ENCODE data around the gene FBXO30. TPM values are rescaled to one million over a fixed set of nuclear protein-coding genes. Genes with fewer than 3 reads are reported as not detected.

FBXO30 gene, protein sequence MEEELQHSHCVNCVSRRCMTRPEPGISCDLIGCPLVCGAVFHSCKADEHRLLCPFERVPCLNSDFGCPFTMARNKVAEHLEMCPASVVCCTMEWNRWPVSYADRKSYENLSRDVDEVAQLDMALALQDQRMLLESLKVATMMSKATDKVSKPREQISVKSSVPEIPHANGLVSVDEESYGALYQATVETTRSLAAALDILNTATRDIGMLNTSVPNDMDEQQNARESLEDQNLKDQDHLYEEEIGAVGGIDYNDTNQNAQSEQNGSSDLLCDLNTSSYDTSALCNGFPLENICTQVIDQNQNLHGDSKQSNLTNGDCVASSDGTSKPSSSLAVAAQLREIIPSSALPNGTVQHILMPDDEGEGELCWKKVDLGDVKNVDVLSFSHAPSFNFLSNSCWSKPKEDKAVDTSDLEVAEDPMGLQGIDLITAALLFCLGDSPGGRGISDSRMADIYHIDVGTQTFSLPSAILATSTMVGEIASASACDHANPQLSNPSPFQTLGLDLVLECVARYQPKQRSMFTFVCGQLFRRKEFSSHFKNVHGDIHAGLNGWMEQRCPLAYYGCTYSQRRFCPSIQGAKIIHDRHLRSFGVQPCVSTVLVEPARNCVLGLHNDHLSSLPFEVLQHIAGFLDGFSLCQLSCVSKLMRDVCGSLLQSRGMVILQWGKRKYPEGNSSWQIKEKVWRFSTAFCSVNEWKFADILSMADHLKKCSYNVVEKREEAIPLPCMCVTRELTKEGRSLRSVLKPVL
- total RNA-seq, result 1 to 10 TPM; 3.1 to 3.4 TPM

DNA sequence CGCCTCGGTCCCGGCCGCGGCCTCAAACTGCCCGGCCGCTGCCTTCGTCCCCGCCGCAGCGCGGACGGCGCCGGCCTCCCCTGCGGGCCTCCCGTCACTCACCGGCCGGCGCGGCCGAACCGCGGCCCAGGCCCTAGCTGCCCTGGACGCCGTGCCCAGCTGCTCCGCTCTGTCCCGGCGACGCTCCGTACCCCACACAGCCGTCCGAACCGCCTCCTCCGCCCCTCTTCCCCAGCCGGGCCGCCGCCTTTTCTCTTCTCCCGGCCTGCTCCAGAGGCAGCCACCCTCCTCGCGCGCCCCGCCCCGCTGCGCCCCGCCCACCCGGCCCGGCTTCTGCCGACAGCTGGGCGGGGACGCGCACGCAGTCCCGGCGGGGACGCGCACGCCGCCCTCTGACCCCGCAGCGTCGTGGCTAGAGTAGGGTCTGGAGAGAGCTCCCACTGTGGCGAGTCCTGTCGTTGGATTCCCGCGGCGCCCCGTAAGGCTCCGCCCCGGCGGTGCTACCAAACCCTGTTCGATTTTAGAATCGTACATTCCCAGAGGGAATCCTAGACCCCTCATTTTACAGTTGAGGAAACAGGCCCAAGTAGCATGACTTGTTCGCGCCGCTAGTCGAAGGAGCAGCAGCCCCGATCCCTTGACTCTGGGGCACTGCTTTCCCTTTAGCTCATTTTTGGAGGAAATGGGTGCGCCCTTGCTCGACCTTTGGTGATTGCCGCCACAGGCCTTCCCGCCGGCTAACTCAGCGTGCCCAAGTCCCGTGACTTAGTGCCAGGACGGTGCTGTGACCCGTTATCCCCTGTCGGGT lies at the start of gene FBXO30:
Gene FBXO30 (minus strand): TSS at position 295 of the 808 bp plus-strand sequence. CDS start 8,390 bp downstream, outside the sequence.
- Mint-ChIP-seq H3K9me3 (no peaks in the 10 kb centered on the region), H3K4me1 (ENCODE audit: low read depth) (peaks cover 47% of the 10 kb centered on the region), H3K27me3 (no peaks in the 10 kb centered on the region), H3K27ac (peak within 1 kb of the TSS; percentile 94), H3K36me3 (ENCODE audit: low read depth) (peaks cover 5% of the 10 kb centered on the region), H3K4me3 (peak within 1 kb of the TSS; percentile 84)
- ChIA-PET CTCF (interaction anchor here (1.0 to 2.4 kb wide), 3 partner anchors 79 to 115 kb away, joined by 3 to 6 read pairs (median 5); partner anchors contain the start of gene EPM2A), POLR2A (interaction anchor here (0.7 to 2.9 kb wide), 6 partner anchors 9 to 454 kb away, joined by 3 to 20 read pairs (median 3); partner anchors contain the start of gene EPM2A)
- peak; percentile 85 for DNase-seq
- ATAC-seq, result peak; percentile 81
- TF ChIP-seq, protein P1, sequence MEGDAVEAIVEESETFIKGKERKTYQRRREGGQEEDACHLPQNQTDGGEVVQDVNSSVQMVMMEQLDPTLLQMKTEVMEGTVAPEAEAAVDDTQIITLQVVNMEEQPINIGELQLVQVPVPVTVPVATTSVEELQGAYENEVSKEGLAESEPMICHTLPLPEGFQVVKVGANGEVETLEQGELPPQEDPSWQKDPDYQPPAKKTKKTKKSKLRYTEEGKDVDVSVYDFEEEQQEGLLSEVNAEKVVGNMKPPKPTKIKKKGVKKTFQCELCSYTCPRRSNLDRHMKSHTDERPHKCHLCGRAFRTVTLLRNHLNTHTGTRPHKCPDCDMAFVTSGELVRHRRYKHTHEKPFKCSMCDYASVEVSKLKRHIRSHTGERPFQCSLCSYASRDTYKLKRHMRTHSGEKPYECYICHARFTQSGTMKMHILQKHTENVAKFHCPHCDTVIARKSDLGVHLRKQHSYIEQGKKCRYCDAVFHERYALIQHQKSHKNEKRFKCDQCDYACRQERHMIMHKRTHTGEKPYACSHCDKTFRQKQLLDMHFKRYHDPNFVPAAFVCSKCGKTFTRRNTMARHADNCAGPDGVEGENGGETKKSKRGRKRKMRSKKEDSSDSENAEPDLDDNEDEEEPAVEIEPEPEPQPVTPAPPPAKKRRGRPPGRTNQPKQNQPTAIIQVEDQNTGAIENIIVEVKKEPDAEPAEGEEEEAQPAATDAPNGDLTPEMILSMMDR (IDR thresholded peaks at IDR 0.05), result no peak
- intact Hi-C loops (cut with micrococcal nuclease), result no loop called here

DNA sequence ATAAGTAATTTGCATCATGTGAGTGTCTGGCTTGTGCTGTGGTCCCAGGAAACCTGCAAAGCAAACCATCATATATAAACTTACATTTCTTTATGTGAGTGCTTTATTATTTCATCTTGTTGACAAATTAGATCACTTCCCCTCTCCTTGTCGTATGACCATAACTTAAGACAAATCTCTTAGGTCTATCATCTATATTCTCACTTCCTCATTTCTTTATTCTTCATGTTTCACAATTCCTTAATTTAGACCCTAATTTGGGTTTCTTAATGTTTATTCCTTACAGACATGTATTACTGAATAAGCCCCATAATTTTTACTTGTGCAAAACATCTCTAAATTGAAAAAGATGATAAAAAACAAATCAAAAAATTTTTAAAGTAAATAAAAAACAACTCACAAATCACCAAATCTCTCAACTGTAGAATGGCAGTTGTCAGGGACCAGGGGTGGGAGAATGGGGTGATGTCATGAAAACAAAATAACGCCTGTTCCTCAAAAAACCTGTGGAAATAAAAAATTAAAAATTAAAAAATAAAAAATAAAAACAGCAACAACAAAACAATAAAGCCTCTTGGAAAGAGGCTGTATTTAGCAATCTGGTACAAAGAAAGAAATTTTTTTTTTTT lies 49.5 kb upstream of the FBXO30 start:
- no peak for ATAC-seq
- TF ChIP-seq, protein P1 (IDR thresholded peaks at IDR 0.05), result no peak
- H3K4me3 Mint-ChIP-seq, result no peak overlapping the region
- peaks cover 3% of the 10 kb centered on the region for H3K9me3 Mint-ChIP-seq
- ChIA-PET CTCF (interaction anchor here (1.2 kb wide), 1 partner anchor 27 kb away, joined by 3 read pairs; no protein-coding TSS in a partner anchor), POLR2A (no interaction called here)
- peaks cover 15% of the 10 kb centered on the region for H3K36me3 Mint-ChIP-seq (ENCODE audit: low read depth)
- intact Hi-C loops (cut with micrococcal nuclease), result no loop called here
- H3K27ac Mint-ChIP-seq, result no peak overlapping the region
- H3K27me3 Mint-ChIP-seq, result no peaks in the 10 kb centered on the region
- peaks cover 27% of the 10 kb centered on the region for H3K4me1 Mint-ChIP-seq (ENCODE audit: low read depth)
- no peak for DNase-seq

GRCh38 chr6:145863366-145863765 lies 48.8 kb upstream of the FBXO30 start:
- CTCF ChIA-PET, result no interaction called here
- H3K27me3 Mint-ChIP-seq, result no peaks in the 10 kb centered on the region
- H3K9me3 Mint-ChIP-seq, result peaks cover 3% of the 10 kb centered on the region
- TF ChIP-seq, protein P1 (IDR thresholded peaks at IDR 0.05), result no peak
- POLR2A ChIA-PET, result no interaction called here
- DNase-seq (no peak), ATAC-seq (no peak)
- H3K27ac Mint-ChIP-seq, result no peak overlapping the region
- peaks cover 27% of the 10 kb centered on the region for H3K4me1 Mint-ChIP-seq (ENCODE audit: low read depth)
- intact Hi-C loops (cut with micrococcal nuclease), result no loop called here
- H3K4me3 Mint-ChIP-seq, result no peak overlapping the region
- H3K36me3 Mint-ChIP-seq (ENCODE audit: low read depth), result peaks cover 19% of the 10 kb centered on the region

- no peak overlapping the region for H3K4me3 Mint-ChIP-seq
- H3K27ac Mint-ChIP-seq, result no peak overlapping the region
- no peak for ATAC-seq
- intact Hi-C loops (cut with micrococcal nuclease), result no loop called here
- peaks cover 20% of the 10 kb centered on the region for H3K36me3 Mint-ChIP-seq (ENCODE audit: low read depth)
- POLR2A ChIA-PET, result no interaction called here
- no peak for DNase-seq
- CTCF ChIA-PET, result no interaction called here
- peaks cover 9% of the 10 kb centered on the region for H3K4me1 Mint-ChIP-seq (ENCODE audit: low read depth)
- H3K27me3 Mint-ChIP-seq, result no peaks in the 10 kb centered on the region
- H3K9me3 Mint-ChIP-seq, result peaks cover 3% of the 10 kb centered on the region
- TF ChIP-seq, protein P1 (IDR thresholded peaks at IDR 0.05), result no peak
Observed at GRCh38 chr6:145860562-145860961, 46.0 kb upstream of the FBXO30 start.
